Sigmoid colon (tissue), 7 donors: Measurements from ENCODE around the gene POMT1. TPM values are rescaled to one million over a fixed set of nuclear protein-coding genes. Genes with fewer than 3 reads are reported as not detected.
A peak's percentile ranks its signal among the peaks of the same experiment; 100 is the strongest.

Experiments used
- DNase-seq: peaks from one replicate; pipeline ENCODE4 v3.0.0-alpha.2; 2019
- H3K27ac ChIP-seq, 4 donors: fragments of 200-600 bp; sonication (generic); one replicate each; pipeline ENCODE4 v1.5.1; 2016 to 2019; ENCODE audit warnings: mild to moderate bottlenecking in 1 of 4
- H3K27me3 ChIP-seq, 3 donors: fragments of 200-600 bp; sonication (generic); one replicate each; pipeline ENCODE4 v1.5.1; 2019; ENCODE audit warnings: mild to moderate bottlenecking in 1 of 3
- H3K36me3 ChIP-seq, 4 donors: fragments of 200-600 bp; sonication (generic); one replicate each; pipeline ENCODE4 v1.5.1; 2016 to 2019
- H3K4me1 ChIP-seq, 4 donors: fragments of 200-600 bp; sonication (generic); one replicate each; pipeline ENCODE4 v1.5.1; 2017 to 2019
- H3K4me3 ChIP-seq, 4 donors: fragments of 200-600 bp; sonication (generic); one replicate each; pipeline ENCODE4 v1.5.1; 2017 to 2019; ENCODE audit warnings: mild to moderate bottlenecking in 2 of 4, moderate library complexity in 1 of 4
- H3K9me3 ChIP-seq, 4 donors: fragments of 200-600 bp in 3 of 4; sonication (generic) in 3 of 4; one replicate each; pipeline versions ENCODE4 v1.5.1 to v1.6.1; 2013 to 2019
- EP300 ChIP-seq, 4 donors: sonication (generic); formaldehyde crosslinking; IDR thresholded peaks; one replicate each; pipeline ENCODE4 v1.6.1; 2017; ENCODE audit warnings: antibody characterized with exemption in 4 of 4
- POLR2A ChIP-seq, 2 donors: fragments of 450-650 bp; IDR thresholded peaks; one replicate each; pipeline ENCODE4 v1.6.1; 2016; ENCODE audit warnings: antibody characterized with exemption in 2 of 2, mild to moderate bottlenecking in 2 of 2, moderate library complexity in 2 of 2
- POLR2AphosphoS5 ChIP-seq, 4 donors: sonication (generic); formaldehyde crosslinking; IDR thresholded peaks; one replicate each; pipeline ENCODE4 v1.6.1; 2017; ENCODE audit warnings: antibody characterized with exemption in 4 of 4
- WGBS, 2 donors: extraction: QIAGEN DNeasy Blood & Tissue Kit; methylation state at CpG; one replicate each; pipeline ENCODE4 v1.1.7; 2013; 5-methylcytosine and 5-hydroxymethylcytosine counted together
- intact Hi-C: fragments of 100-400 bp; cut with DNase I; formaldehyde crosslinking; loops from one replicate; pipeline ENCODE4 v1.15.1; 2023
- polyA plus RNA-seq, 3 donors: library from polyadenylated mRNA; stranded (reverse); fragments of 200-250 nt; gene quantifications; one replicate each; pipeline ENCODE4 v1.2.3, GENCODE V29; 2013
- total RNA-seq, 4 donors: library from RNA; depleted of rRNA; stranded (reverse); fragments of >200 nt; gene quantifications; one replicate each; pipeline ENCODE4 v1.1.0, GENCODE V29; 2016
- TF ChIP-seq, protein P1 (sequence below), 4 experiments: fragments of 450-650 bp in 3 of 4; fragments of 200-600 bp in 1 of 4; IDR thresholded peaks; one replicate each; pipeline ENCODE4 v1.5.1; 2016 to 2019; ENCODE audit warnings: antibody characterized with exemption in 4 of 4, mild to moderate bottlenecking in 3 of 4, moderate library complexity in 2 of 4
- donor health status: healthy with polysubstance abuse.
- donor health status: Bipolar disorder and iron deficiency.
- donor health status: healthy.

The POMT1 gene
- total and polyA plus RNA-seq, 7 donors = 3.6 to 61.2 (median 21.9) TPM

DNA sequence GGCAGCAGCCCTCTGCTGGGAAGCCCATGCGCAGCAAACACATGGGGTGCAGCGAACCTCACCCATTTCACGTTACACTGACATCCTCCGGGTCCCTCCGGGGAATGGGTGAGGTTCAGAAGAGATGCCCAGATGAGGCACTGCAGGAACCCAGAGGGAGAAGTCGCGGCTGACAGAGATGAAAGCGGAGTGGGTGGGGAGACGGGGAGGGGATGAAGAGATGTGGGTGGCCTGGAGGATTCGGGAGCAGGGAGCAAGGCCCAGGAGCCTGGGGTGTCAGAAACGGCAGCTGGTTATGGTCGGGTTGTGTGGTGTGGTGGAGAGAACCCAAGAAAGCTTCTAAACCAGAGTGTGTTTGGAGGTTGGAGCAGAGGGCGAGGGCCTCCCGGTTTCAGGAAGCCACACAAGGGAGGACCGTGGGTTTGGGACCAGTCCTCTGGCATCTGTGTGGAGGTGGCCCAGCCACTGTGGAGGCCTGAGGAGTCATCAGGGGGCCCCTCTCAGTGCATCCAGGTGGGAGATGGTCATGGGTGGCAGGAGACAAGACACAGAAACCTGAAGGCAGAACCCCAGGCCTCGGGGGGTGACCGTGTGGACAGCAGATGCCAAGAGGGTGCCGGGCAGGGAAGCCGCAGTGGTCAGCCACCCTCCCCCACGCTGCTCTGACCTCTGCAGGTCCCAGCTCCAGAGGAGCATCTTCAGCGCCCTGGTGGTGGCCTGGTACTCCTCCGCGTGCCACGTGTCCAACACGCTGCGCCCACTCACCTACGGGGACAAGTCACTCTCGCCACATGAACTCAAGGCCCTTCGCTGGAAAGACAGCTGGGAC, 19.8 kb downstream of the POMT1 start:
- no peaks in the 10 kb centered on the region for H3K27me3 ChIP-seq
- H3K9me3 ChIP-seq = no peaks in the 10 kb centered on the region
- TF ChIP-seq POLR2AphosphoS5 (IDR thresholded peaks at IDR 0.05) = no peak
- TF ChIP-seq, protein P1, sequence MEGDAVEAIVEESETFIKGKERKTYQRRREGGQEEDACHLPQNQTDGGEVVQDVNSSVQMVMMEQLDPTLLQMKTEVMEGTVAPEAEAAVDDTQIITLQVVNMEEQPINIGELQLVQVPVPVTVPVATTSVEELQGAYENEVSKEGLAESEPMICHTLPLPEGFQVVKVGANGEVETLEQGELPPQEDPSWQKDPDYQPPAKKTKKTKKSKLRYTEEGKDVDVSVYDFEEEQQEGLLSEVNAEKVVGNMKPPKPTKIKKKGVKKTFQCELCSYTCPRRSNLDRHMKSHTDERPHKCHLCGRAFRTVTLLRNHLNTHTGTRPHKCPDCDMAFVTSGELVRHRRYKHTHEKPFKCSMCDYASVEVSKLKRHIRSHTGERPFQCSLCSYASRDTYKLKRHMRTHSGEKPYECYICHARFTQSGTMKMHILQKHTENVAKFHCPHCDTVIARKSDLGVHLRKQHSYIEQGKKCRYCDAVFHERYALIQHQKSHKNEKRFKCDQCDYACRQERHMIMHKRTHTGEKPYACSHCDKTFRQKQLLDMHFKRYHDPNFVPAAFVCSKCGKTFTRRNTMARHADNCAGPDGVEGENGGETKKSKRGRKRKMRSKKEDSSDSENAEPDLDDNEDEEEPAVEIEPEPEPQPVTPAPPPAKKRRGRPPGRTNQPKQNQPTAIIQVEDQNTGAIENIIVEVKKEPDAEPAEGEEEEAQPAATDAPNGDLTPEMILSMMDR (IDR thresholded peaks at IDR 0.05) = no peak
- TF ChIP-seq POLR2A (IDR thresholded peaks at IDR 0.05) = no peak
- no peak for TF ChIP-seq EP300 (IDR thresholded peaks at IDR 0.05)
- H3K36me3 ChIP-seq = peaks cover 51 to 93% (median 68%) of the 10 kb centered on the region in 4 donors
- intact Hi-C loops = no loop called here
- peaks cover 0 to 18% (median 17%) of the 10 kb centered on the region in 4 donors for H3K4me1 ChIP-seq
- peak; percentile 60 for DNase-seq
- no peak overlapping the region for H3K27ac ChIP-seq
- 94 to 95% methylated on average over 29 of the region's 29 CpGs for WGBS, 2 donors
- H3K4me3 ChIP-seq = no peak overlapping the region

DNA sequence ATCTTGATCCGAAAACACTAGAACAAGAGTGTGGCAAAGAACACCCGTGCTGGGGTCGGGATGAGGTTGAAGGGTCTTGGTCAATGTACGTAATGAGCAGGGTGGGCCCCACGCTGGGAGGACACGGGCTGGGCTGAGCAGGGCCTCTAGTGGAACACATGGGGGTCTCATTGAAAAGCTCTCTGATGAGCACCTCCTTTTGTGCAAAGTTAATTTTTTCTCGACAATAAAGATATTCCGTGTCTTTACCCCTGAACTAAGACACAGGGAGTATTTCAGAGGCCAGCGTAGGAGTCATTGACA, 20.3 kb downstream of the POMT1 start:
- peaks cover 0 to 12% (median 11%) of the 10 kb centered on the region in 4 donors for H3K4me1 ChIP-seq

DNA sequence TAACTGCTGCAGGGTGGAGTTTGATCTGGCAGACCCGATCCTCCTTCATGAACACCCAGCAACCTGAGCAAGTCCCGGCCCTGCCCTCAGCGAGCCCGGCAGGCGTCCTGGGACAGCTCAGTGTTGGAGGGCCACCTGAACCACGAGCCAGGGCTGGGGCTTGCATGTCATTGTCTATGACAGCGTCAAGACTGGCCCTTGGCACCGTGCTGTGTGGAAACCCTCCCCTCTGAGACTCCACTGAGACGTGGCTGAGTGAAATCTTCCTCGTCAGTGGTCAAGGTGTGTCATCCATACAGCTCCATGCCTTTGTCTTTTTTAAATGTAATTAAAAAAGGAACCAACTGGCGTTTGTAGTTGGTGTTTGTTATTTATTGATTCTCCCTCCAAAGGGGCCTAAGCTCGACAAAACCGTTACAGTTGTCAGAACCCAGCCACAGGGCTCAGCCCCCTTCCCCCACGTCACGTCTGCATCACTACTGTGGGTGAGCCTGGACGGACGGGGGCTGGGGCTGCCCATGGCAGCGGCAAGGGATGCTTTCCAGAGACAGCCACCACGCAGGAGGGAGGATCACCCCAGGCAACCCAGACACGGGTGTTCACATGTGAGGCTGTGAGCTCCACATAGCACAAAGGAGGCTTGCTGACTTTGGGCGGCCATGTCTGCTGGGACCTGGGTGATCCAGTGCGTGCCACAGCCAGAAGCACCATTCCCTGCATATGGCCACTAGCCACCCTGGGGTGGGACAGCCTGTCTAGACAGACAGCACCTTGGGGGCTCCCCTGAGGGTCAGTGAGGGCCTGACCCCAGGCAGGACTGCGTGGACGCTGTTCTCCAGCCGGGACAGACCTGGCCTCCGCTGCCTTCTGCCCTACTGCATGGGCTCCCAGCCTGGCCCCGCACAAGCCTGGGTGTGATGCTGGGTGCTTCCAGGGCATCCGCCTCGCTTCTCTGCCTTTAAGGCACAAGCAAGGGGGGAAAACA, 21.0 kb downstream of the POMT1 start:
- TF ChIP-seq POLR2AphosphoS5 (IDR thresholded peaks at IDR 0.05) = no peak
- TF ChIP-seq, protein P1 (IDR thresholded peaks at IDR 0.05) = no peak
- no peak for TF ChIP-seq POLR2A (IDR thresholded peaks at IDR 0.05)
- no peak for TF ChIP-seq EP300 (IDR thresholded peaks at IDR 0.05)
- WGBS, 2 donors = 86 to 87% methylated on average over 29 of the region's 29 CpGs
- H3K36me3 ChIP-seq = peaks cover 56 to 100% (median 74%) of the 10 kb centered on the region in 4 donors
- intact Hi-C loops = no loop called here
- peak; percentile 54 for DNase-seq
- H3K27ac ChIP-seq = no peak overlapping the region
- H3K4me1 ChIP-seq = peaks cover 0 to 5% (median 4%) of the 10 kb centered on the region in 4 donors
- no peaks in the 10 kb centered on the region for H3K27me3 ChIP-seq
- no peaks in the 10 kb centered on the region for H3K9me3 ChIP-seq
- H3K4me3 ChIP-seq = no peak overlapping the region

More for the DNA sequence above, 20.3 kb downstream of the POMT1 start:
- WGBS, 2 donors = 93% methylated on average over 9 of the region's 9 CpGs
- Histone ChIP-seq H3K27me3 (no peaks in the 10 kb centered on the region), H3K27ac (no peak overlapping the region), H3K9me3 (no peaks in the 10 kb centered on the region), H3K4me3 (no peak overlapping the region), H3K36me3 (peaks cover 51 to 99% (median 71%) of the 10 kb centered on the region in 4 donors)
- TF ChIP-seq, protein P1 (IDR thresholded peaks at IDR 0.05) = no peak
- TF ChIP-seq POLR2AphosphoS5 (IDR thresholded peaks at IDR 0.05) (no peak), POLR2A (IDR thresholded peaks at IDR 0.05) (no peak), EP300 (IDR thresholded peaks at IDR 0.05) (no peak)
- intact Hi-C loops = no loop called here
- no peak for DNase-seq

DNA sequence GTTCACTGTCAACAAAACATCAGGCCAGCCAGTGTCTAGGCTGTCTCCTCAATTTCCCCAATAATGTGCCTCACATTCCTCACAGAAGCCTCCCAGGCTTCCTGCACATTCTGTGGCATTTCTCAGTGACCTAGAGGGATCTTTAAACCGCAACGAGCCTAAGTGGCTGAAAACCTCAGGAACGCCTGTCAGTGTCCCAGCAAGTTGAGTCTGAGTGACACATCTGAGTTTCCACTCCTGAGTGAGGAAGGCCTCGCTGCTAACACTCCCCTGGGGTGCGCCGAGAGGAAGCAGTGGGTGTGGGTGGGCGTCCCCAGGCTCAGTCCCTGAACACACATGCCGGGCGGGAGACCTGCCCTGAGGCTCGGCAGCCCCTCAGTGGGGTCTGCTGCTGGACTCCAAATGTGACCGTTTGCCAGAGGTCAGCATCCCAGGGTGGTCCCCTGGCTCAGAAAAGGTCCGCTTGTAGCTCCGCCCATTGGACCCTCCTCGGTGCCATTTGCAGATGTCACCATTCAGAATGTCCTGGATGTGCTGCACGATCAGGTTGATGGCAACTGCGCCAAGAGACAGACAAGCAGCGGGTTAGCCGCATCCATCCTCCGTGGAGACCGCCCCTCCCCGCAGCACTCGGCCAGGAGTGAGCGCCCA, 22.1 kb downstream of the POMT1 start:
- no peak overlapping the region for H3K27ac ChIP-seq
- peaks cover 55 to 99% (median 70%) of the 10 kb centered on the region in 4 donors for H3K36me3 ChIP-seq
- intact Hi-C loops = no loop called here

More for the DNA sequence above, 22.1 kb downstream of the POMT1 start:
- no peak for TF ChIP-seq EP300 (IDR thresholded peaks at IDR 0.05)
- no peak for TF ChIP-seq POLR2A (IDR thresholded peaks at IDR 0.05)
- TF ChIP-seq, protein P1 (IDR thresholded peaks at IDR 0.05) = no peak
- no peak for TF ChIP-seq POLR2AphosphoS5 (IDR thresholded peaks at IDR 0.05)
- Histone ChIP-seq H3K27me3 (no peaks in the 10 kb centered on the region), H3K9me3 (no peaks in the 10 kb centered on the region), H3K4me3 (no peak overlapping the region), H3K4me1 (peaks cover 0 to 4% (median 3%) of the 10 kb centered on the region in 4 donors)
- 90 to 92% methylated on average over 23 of the region's 23 CpGs for WGBS, 2 donors
- DNase-seq = peak; percentile 46
